SK-N-SH (cell line): ENCODE data around the gene TM9SF4. TPM values are rescaled to one million over a fixed set of nuclear protein-coding genes. Genes with fewer than 3 reads are reported as not detected.

Experiments used
- CTCF ChIA-PET: fragments of 300-600, 350-600 bp; formaldehyde crosslinking; extraction: SDS; loops from one replicate; lab custom pipeline; 2021; lab: Yijun Ruan, JAX
- POLR2A ChIA-PET: fragments of 350-600 bp; sonication (Branson Sonifier 250); formaldehyde crosslinking; extraction: SDS; loops from one replicate; lab custom pipeline; 2020; ENCODE audit warnings: antibody characterized with exemption, inconsistent platforms; lab: Yijun Ruan, JAX
- DNase-seq: peaks from one replicate; pipeline ENCODE4 v3.0.0; 2012
- H2AFZ ChIP-seq: fragments of 200-600 bp; sonication (generic); 2 replicates; pipeline ENCODE4 v1.8.1; 2016; ENCODE audit warnings: antibody characterized with exemption, mild to moderate bottlenecking, low read depth
- H3F3A ChIP-seq: fragments of 200-600 bp; sonication (generic); replicated peaks from 2 replicates; pipeline ENCODE3; 2016; ENCODE audit warnings: antibody characterized with exemption, mild to moderate bottlenecking; ENCODE audit not compliant: insufficient read depth
- H3K27ac ChIP-seq, 2 experiments: fragments of 200-500 bp in 1 of 2; fragments of 200-600 bp in 1 of 2; sonication (Bioruptor generic) in 1 of 2; sonication (generic), shearing (Covaris generic) in 1 of 2; 2 replicates each; pipeline versions ENCODE4 v1.5.1 to v1.6.1; 2014 to 2016; ENCODE audit warnings: low read depth in 2 of 2, inconsistent platforms in 1 of 2, low read length in 1 of 2, mild to moderate bottlenecking in 1 of 2, mixed read lengths in 1 of 2
- H3K27me3 ChIP-seq: fragments of 200-600 bp; sonication (generic), shearing (Covaris generic); 2 replicates; pipeline ENCODE4 v1.6.1; 2016; ENCODE audit warnings: mixed run types; ENCODE audit not compliant: insufficient read depth
- H3K36me3 ChIP-seq, 2 experiments: fragments of 200-500 bp in 1 of 2; fragments of 200-600 bp in 1 of 2; sonication (Bioruptor generic) in 1 of 2; sonication (generic) in 1 of 2; replicated peaks in 1 of 2; 2 replicates each; pipeline versions ENCODE3 to v1.5.1; 2014 to 2016; ENCODE audit warnings: low read length in 1 of 2, mild to moderate bottlenecking in 1 of 2; ENCODE audit not compliant: insufficient read depth in 2 of 2, control insufficient read depth in 1 of 2
- H3K4me1 ChIP-seq, 2 experiments: fragments of 200-500 bp in 1 of 2; fragments of 200-600 bp in 1 of 2; sonication (Bioruptor generic) in 1 of 2; sonication (generic), shearing (Covaris generic) in 1 of 2; 2 replicates each; pipeline versions ENCODE4 v1.5.1 to v1.6.1; 2014 to 2016; ENCODE audit warnings: low read depth in 1 of 2, low read length in 1 of 2, mixed run types in 1 of 2; ENCODE audit not compliant: insufficient read depth in 2 of 2, control insufficient read depth in 1 of 2
- H3K4me2 ChIP-seq: fragments of 200-600 bp; sonication (generic), shearing (Covaris generic); 2 replicates; pipeline ENCODE4 v1.6.1; 2017; ENCODE audit warnings: mixed run types
- H3K4me3 ChIP-seq, 2 experiments: fragments of 200-500 bp in 1 of 2; fragments of 200-600 bp in 1 of 2; sonication (Bioruptor generic) in 1 of 2; sonication (generic), shearing (Covaris generic) in 1 of 2; 2 replicates each; pipeline versions ENCODE4 v1.5.1 to v1.8.1; 2014 to 2016; ENCODE audit warnings: low read depth in 2 of 2, inconsistent platforms in 1 of 2, low read length in 1 of 2, mild to moderate bottlenecking in 1 of 2, mixed read lengths in 1 of 2, moderate library complexity in 1 of 2
- H3K79me2 ChIP-seq: fragments of 200-600 bp; sonication (generic); 2 replicates; pipeline ENCODE4 v1.8.1; 2017; ENCODE audit warnings: mild to moderate bottlenecking; ENCODE audit not compliant: insufficient read depth
- H3K9ac ChIP-seq: fragments of 200-600 bp; sonication (generic); 2 replicates; pipeline ENCODE4 v1.6.1; 2017; ENCODE audit warnings: mixed run types
- H3K9me2 ChIP-seq: fragments of 200-600 bp; sonication (generic); 2 replicates; pipeline ENCODE4 v1.6.1; 2017; ENCODE audit warnings: mixed run types
- H3K9me3 ChIP-seq: fragments of 200-600 bp; sonication (generic); 2 replicates; pipeline ENCODE4 v1.6.1; 2017; ENCODE audit warnings: mixed run types, mild to moderate bottlenecking, moderate library complexity
- H4K20me1 ChIP-seq: fragments of 200-600 bp; sonication (generic); 2 replicates; pipeline ENCODE4 v1.6.1; 2017; ENCODE audit warnings: mild to moderate bottlenecking, mixed run types; ENCODE audit not compliant: insufficient read depth
- CHD2 ChIP-seq: fragments of 150-350 bp; IDR thresholded peaks from 2 replicates; pipeline ENCODE4 v1.6.1; 2018; ENCODE audit warnings: low read length; ENCODE audit not compliant: partially characterized antibody
- FOSL2 ChIP-seq: IDR thresholded peaks from 2 replicates; pipeline ENCODE4 v1.4.0; 2012; ENCODE audit warnings: low read depth, mild to moderate bottlenecking, moderate library complexity, borderline replicate concordance
- FOXM1 ChIP-seq: IDR thresholded peaks from 2 replicates; pipeline ENCODE4 v1.4.0; 2012; ENCODE audit warnings: low read depth, mild to moderate bottlenecking
- GABPA ChIP-seq: IDR thresholded peaks from 2 replicates; pipeline ENCODE4 v1.4.0; 2012; ENCODE audit warnings: low read depth, mild to moderate bottlenecking
- IRF3 ChIP-seq: fragments of 150-350 bp; IDR thresholded peaks from 2 replicates; pipeline ENCODE4 v1.6.1; 2016; ENCODE audit warnings: mild to moderate bottlenecking, low read depth, low read length
- MXI1 ChIP-seq: IDR thresholded peaks from 2 replicates; pipeline ENCODE4 v1.6.1; 2012; ENCODE audit warnings: mild to moderate bottlenecking, low read depth, low read length, improper control_type of control experiment
- NFIC ChIP-seq: IDR thresholded peaks from 2 replicates; pipeline ENCODE4 v1.4.0; 2012; ENCODE audit warnings: borderline replicate concordance
- NRF1 ChIP-seq: IDR thresholded peaks from 2 replicates; pipeline ENCODE4 v1.6.1; 2012; ENCODE audit warnings: low read depth, mild to moderate bottlenecking, low read length
- PBX3 ChIP-seq: IDR thresholded peaks from 2 replicates; pipeline ENCODE4; 2012
- POLR2AphosphoS5 ChIP-seq: IDR thresholded peaks from 2 replicates; pipeline ENCODE4 v1.6.1; 2012; ENCODE audit warnings: low read depth, low read length
- RAD21 ChIP-seq: IDR thresholded peaks from 2 replicates; pipeline ENCODE4 v1.6.1; 2012; ENCODE audit warnings: mild to moderate bottlenecking, low read length
- REST ChIP-seq: IDR thresholded peaks from 2 replicates; pipeline ENCODE4 v1.6.1; 2012; ENCODE audit warnings: mild to moderate bottlenecking, low read depth, low read length, moderate library complexity
- SIN3A ChIP-seq: IDR thresholded peaks from 2 replicates; pipeline ENCODE4 v1.6.1; 2012; ENCODE audit warnings: low read depth, mild to moderate bottlenecking, low read length, moderate library complexity, borderline replicate concordance
- SMC3 ChIP-seq: IDR thresholded peaks from 2 replicates; pipeline ENCODE4 v1.6.1; 2012; ENCODE audit warnings: low read depth, low read length, improper control_type of control experiment
- TAF1 ChIP-seq: IDR thresholded peaks from 2 replicates; pipeline ENCODE4 v1.6.1; 2012; ENCODE audit warnings: low read depth, mild to moderate bottlenecking, low read length, moderate library complexity, borderline replicate concordance
- TCF12 ChIP-seq: IDR thresholded peaks from 2 replicates; pipeline ENCODE4 v1.4.0; 2012
- TEAD4 ChIP-seq: IDR thresholded peaks from 2 replicates; pipeline ENCODE4 v1.4.0; 2012; ENCODE audit warnings: mild to moderate bottlenecking, borderline replicate concordance; ENCODE audit not compliant: insufficient read depth
- USF2 ChIP-seq: fragments of 150-350 bp; IDR thresholded peaks from 2 replicates; pipeline ENCODE4 v1.6.1; 2017; ENCODE audit warnings: antibody characterized with exemption, low read length, low read depth, borderline replicate concordance
- WGBS: methylation state at CpG from one replicate; pipeline ENCODE4 v1.1.6; 2017; ENCODE audit warnings: low lambda C conversion rate; 5-methylcytosine and 5-hydroxymethylcytosine counted together
- polyA plus RNA-seq, 3 experiments: library from polyadenylated mRNA; depleted of rRNA; stranded (reverse); fragments of >200 nt; gene quantifications; 2 replicates each; pipeline ENCODE4 v1.2.3, GENCODE V29; 2012
- TF ChIP-seq, protein P1 (sequence below): IDR thresholded peaks from 2 replicates; pipeline ENCODE4 v1.4.0; 2012; ENCODE audit warnings: low read depth, borderline replicate concordance
- TF ChIP-seq, protein P2 (sequence below): IDR thresholded peaks from 2 replicates; pipeline ENCODE4 v1.4.0; 2012; ENCODE audit warnings: low read depth, borderline replicate concordance

Gene TM9SF4
- polyA plus RNA-seq, 1 of the 3 experiments (the other 2 are of a cell fraction): 61.0 TPM

DNA sequence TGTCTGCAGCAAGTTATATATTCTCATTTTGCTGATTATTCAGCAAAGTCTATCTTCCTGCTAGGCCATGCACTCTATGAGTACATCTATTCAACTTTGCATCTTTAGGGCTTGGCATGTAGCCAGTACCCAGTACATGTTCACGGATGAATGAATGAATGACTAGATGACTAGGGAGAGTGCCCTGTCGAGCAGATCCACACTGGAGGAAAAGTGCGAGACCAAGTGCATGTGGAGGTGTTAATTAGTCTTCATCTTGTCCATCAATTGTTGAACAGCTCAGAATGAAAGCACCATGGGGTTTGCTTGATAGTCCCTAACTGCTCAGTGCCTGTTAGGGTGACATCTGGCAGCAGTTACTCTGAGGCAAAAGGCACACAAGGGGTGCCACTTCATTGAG, 30.4 kb downstream of the TM9SF4 start:
- H3K9me2 ChIP-seq: no peaks in the 10 kb centered on the region
- 95% methylated on average over 3 of the region's 3 CpGs for WGBS
- peaks cover 4% of the 10 kb centered on the region for H3F3A ChIP-seq
- H3K4me2 ChIP-seq: no peak overlapping the region
- no peak overlapping the region for H2AFZ ChIP-seq
- peaks cover 17% of the 10 kb centered on the region for H4K20me1 ChIP-seq
- ChIA-PET POLR2A (no interaction called here), CTCF (no interaction called here)
- no peaks in the 10 kb centered on the region for H3K79me2 ChIP-seq
- H3K9ac ChIP-seq: no peak overlapping the region
- DNase-seq: no peak
- peaks cover 39 to 82% of the 10 kb centered on the region in 2 experiments for H3K36me3 ChIP-seq
- H3K27me3 ChIP-seq: no peaks in the 10 kb centered on the region
- H3K4me1 ChIP-seq: no peaks in the 10 kb centered on the region
- H3K9me3 ChIP-seq: no peaks in the 10 kb centered on the region
- TF ChIP-seq TEAD4 (no peak), SMC3 (no peak), REST (no peak), NRF1 (no peak), SIN3A (no peak), IRF3 (no peak), TAF1 (no peak), NFIC (no peak), USF2 (no peak), FOSL2 (no peak), GABPA (no peak), RAD21 (no peak), MXI1 (no peak), TCF12 (no peak), PBX3 (no peak), POLR2AphosphoS5 (no peak), CHD2 (no peak), FOXM1 (no peak)
- TF ChIP-seq, protein P1, sequence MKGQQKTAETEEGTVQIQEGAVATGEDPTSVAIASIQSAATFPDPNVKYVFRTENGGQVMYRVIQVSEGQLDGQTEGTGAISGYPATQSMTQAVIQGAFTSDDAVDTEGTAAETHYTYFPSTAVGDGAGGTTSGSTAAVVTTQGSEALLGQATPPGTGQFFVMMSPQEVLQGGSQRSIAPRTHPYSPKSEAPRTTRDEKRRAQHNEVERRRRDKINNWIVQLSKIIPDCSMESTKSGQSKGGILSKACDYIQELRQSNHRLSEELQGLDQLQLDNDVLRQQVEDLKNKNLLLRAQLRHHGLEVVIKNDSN: no peak
- TF ChIP-seq, protein P2, sequence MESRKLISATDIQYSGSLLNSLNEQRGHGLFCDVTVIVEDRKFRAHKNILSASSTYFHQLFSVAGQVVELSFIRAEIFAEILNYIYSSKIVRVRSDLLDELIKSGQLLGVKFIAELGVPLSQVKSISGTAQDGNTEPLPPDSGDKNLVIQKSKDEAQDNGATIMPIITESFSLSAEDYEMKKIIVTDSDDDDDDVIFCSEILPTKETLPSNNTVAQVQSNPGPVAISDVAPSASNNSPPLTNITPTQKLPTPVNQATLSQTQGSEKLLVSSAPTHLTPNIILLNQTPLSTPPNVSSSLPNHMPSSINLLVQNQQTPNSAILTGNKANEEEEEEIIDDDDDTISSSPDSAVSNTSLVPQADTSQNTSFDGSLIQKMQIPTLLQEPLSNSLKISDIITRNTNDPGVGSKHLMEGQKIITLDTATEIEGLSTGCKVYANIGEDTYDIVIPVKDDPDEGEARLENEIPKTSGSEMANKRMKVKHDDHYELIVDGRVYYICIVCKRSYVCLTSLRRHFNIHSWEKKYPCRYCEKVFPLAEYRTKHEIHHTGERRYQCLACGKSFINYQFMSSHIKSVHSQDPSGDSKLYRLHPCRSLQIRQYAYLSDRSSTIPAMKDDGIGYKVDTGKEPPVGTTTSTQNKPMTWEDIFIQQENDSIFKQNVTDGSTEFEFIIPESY: no peak
- H3K4me3 ChIP-seq: no peak overlapping the region
- H3K27ac ChIP-seq: no peak overlapping the region
